Esophagus (tissue), 2 donors: ENCODE results near the gene EIPR1. TPM values are rescaled to one million over a fixed set of nuclear protein-coding genes. Genes with fewer than 3 reads are reported as not detected.
"Not testable (repeated sequence)": the region's sequence is repeated elsewhere in the genome, so short reads cannot be mapped to it uniquely, and the experiment has no call there.

Experiments used
- H3K27ac ChIP-seq, 2 donors: one replicate each; pipeline ENCODE4 v1.5.1; 2013; ENCODE audit warnings: low read depth in 2 of 2, mild to moderate bottlenecking in 2 of 2, inconsistent platforms in 1 of 2, low read length in 1 of 2, moderate library complexity in 1 of 2
- H3K27me3 ChIP-seq, 2 donors: one replicate each; pipeline ENCODE4 v1.6.1; 2013; ENCODE audit warnings: low read length in 2 of 2, control low read depth in 1 of 2, mild to moderate bottlenecking in 1 of 2; ENCODE audit not compliant: insufficient read depth in 2 of 2, control insufficient read depth in 1 of 2
- H3K36me3 ChIP-seq, 2 donors: one replicate each; pipeline ENCODE4 v1.6.1; 2013; ENCODE audit warnings: low read length in 1 of 2; ENCODE audit not compliant: control insufficient read depth in 2 of 2, insufficient read depth in 2 of 2
- H3K4me1 ChIP-seq, 2 donors: one replicate each; pipeline ENCODE4 v1.6.1; 2013; ENCODE audit warnings: low read length in 1 of 2; ENCODE audit not compliant: control insufficient read depth in 2 of 2, insufficient read depth in 2 of 2
- H3K4me3 ChIP-seq, 2 donors: one replicate each; pipeline ENCODE4 v1.5.1; 2013; ENCODE audit warnings: low read length in 2 of 2, mild to moderate bottlenecking in 2 of 2, low read depth in 1 of 2, moderate library complexity in 1 of 2
- H3K9me3 ChIP-seq, 2 donors: one replicate each; pipeline ENCODE4 v1.6.1; 2013; ENCODE audit warnings: mild to moderate bottlenecking in 2 of 2, low read depth in 1 of 2, low read length in 1 of 2, moderate library complexity in 1 of 2; ENCODE audit not compliant: control insufficient read depth in 2 of 2, insufficient read depth in 1 of 2
- WGBS, 2 donors: extraction: QIAGEN DNeasy Blood & Tissue Kit; methylation state at CpG; one replicate each; pipeline ENCODE4 v1.1.7; 2013; 5-methylcytosine and 5-hydroxymethylcytosine counted together
- polyA plus RNA-seq, 2 donors: library from polyadenylated mRNA; stranded (reverse); fragments of 200-250 nt; gene quantifications; one replicate each; pipeline ENCODE4 v1.2.3, GENCODE V29; 2013
- donor health status: healthy with polysubstance abuse.
- donor health status: Bipolar disorder and iron deficiency.

Gene EIPR1
- polyA plus RNA-seq, 2 donors, result 8.2 to 22.8 TPM

- Histone ChIP-seq H3K4me1 (no peaks in the 10 kb centered on the region), H3K4me3 (no peak overlapping the region), H3K27me3 (no peaks in the 10 kb centered on the region), H3K27ac (no peak overlapping the region), H3K9me3 (no peaks in the 10 kb centered on the region), H3K36me3 (peaks cover 0 to 7% of the 10 kb centered on the region in 2 donors)
- WGBS, 2 donors, result 88 to 94% methylated on average over 9 of the region's 9 CpGs
Observed at GRCh38 chr2:3289171-3289515, 88.5 kb downstream of the EIPR1 start.

GRCh38 chr2:3288470-3289170, 89.0 kb downstream of the EIPR1 start:
- Histone ChIP-seq H3K4me1 (no peaks in the 10 kb centered on the region), H3K36me3 (peaks cover 0 to 7% of the 10 kb centered on the region in 2 donors), H3K27me3 (no peaks in the 10 kb centered on the region), H3K27ac (no peak overlapping the region), H3K9me3 (no peaks in the 10 kb centered on the region), H3K4me3 (no peak overlapping the region)
- WGBS, 2 donors, result 90 to 93% methylated on average over 20 of the region's 20 CpGs

- Histone ChIP-seq H3K9me3 (no peaks in the 10 kb centered on the region), H3K4me1 (peaks cover 3 to 4% of the 10 kb centered on the region in 2 donors), H3K27ac (no peak overlapping the region), H3K4me3 (no peak overlapping the region), H3K27me3 (no peaks in the 10 kb centered on the region), H3K36me3 (no peaks in the 10 kb centered on the region)
- WGBS, 2 donors, result 91 to 96% methylated on average over 13 of the region's 13 CpGs
Observed at GRCh38 chr2:3287896-3288295, 89.7 kb downstream of the EIPR1 start.

- not testable (repeated sequence) for H3K9me3 ChIP-seq, H3K36me3 ChIP-seq, H3K4me1 ChIP-seq, H3K4me3 ChIP-seq, H3K27ac ChIP-seq, H3K27me3 ChIP-seq
- WGBS, 2 donors, result 74 to 90% methylated on average over 16 to 17 of the region's 17 CpGs
Observed at GRCh38 chr2:3286646-3287036, 91.0 kb downstream of the EIPR1 start.

- Histone ChIP-seq H3K36me3 (no peaks in the 10 kb centered on the region), H3K4me1 (peaks cover 3 to 4% of the 10 kb centered on the region in 2 donors), H3K4me3 (no peak overlapping the region), H3K9me3 (no peaks in the 10 kb centered on the region), H3K27me3 (no peaks in the 10 kb centered on the region), H3K27ac (no peak overlapping the region)
- 64 to 70% methylated on average over 21 of the region's 21 CpGs for WGBS, 2 donors
Observed at GRCh38 chr2:3285901-3286645, 91.5 kb downstream of the EIPR1 start.

GRCh38 chr2:3284657-3285630, 92.7 kb downstream of the EIPR1 start:
- Histone ChIP-seq H3K27ac (no peak overlapping the region), H3K36me3 (peaks cover 0 to 8% of the 10 kb centered on the region in 2 donors), H3K9me3 (no peaks in the 10 kb centered on the region), H3K27me3 (no peaks in the 10 kb centered on the region), H3K4me3 (no peak overlapping the region), H3K4me1 (peaks cover 3 to 4% of the 10 kb centered on the region in 2 donors)
- WGBS, 2 donors, result 79 to 87% methylated on average over 24 of the region's 24 CpGs

- not testable (repeated sequence) for H3K27ac ChIP-seq, H3K4me1 ChIP-seq, H3K27me3 ChIP-seq, H3K4me3 ChIP-seq, H3K36me3 ChIP-seq, H3K9me3 ChIP-seq
- WGBS, 2 donors, result 95 to 98% methylated on average over 21 to 36 of the region's 38 CpGs
Observed at GRCh38 chr2:3283876-3284656, 93.6 kb downstream of the EIPR1 start.

- Histone ChIP-seq H3K4me3 (no peak overlapping the region), H3K27me3 (no peaks in the 10 kb centered on the region), H3K9me3 (no peaks in the 10 kb centered on the region), H3K27ac (no peak overlapping the region), H3K4me1 (peaks cover 3 to 4% of the 10 kb centered on the region in 2 donors), H3K36me3 (peaks cover 0 to 8% of the 10 kb centered on the region in 2 donors)
- WGBS, 2 donors, result 91% methylated on average over 14 of the region's 14 CpGs
Observed at GRCh38 chr2:3283206-3283605, 94.4 kb downstream of the EIPR1 start.
